PFSK-1 (cell line): Measurements from ENCODE around the gene CACUL1.

Source experiments
- FOXP2 ChIP-seq: optimal IDR thresholded peaks from 2 replicates; pipeline ENCODE3; 2011; ENCODE audit warnings: borderline replicate concordance, control low read depth, inconsistent platforms; ENCODE audit not compliant: insufficient read depth; ENCODE audit errors: extremely low read length, extremely low read depth
- POLR2AphosphoS5 ChIP-seq: IDR thresholded peaks from 2 replicates; pipeline ENCODE4 v1.6.1; 2012; ENCODE audit warnings: low read depth, mild to moderate bottlenecking, control low read depth, low read length, moderate library complexity
- SIN3A ChIP-seq: IDR thresholded peaks from 2 replicates; pipeline ENCODE4 v1.6.1; 2012; ENCODE audit warnings: mild to moderate bottlenecking, low read length, moderate library complexity, borderline replicate concordance; ENCODE audit not compliant: insufficient read depth
- TAF1 ChIP-seq: IDR thresholded peaks from 2 replicates; pipeline ENCODE4 v1.6.1; 2012; ENCODE audit warnings: low read length, control low read depth, borderline replicate concordance; ENCODE audit not compliant: insufficient read depth
- TF ChIP-seq, protein P1 (sequence below), 2 experiments: IDR thresholded peaks; 2 replicates each; pipeline versions ENCODE4 v1.6.1 to v1.8.0; 2011 to 2012; ENCODE audit warnings: low read depth in 2 of 2, low read length in 2 of 2, control low read depth in 1 of 2, inconsistent platforms in 1 of 2, mild to moderate bottlenecking in 1 of 2, moderate library complexity in 1 of 2; ENCODE audit not compliant: insufficient read depth in 1 of 2

The CACUL1 gene

DNA sequence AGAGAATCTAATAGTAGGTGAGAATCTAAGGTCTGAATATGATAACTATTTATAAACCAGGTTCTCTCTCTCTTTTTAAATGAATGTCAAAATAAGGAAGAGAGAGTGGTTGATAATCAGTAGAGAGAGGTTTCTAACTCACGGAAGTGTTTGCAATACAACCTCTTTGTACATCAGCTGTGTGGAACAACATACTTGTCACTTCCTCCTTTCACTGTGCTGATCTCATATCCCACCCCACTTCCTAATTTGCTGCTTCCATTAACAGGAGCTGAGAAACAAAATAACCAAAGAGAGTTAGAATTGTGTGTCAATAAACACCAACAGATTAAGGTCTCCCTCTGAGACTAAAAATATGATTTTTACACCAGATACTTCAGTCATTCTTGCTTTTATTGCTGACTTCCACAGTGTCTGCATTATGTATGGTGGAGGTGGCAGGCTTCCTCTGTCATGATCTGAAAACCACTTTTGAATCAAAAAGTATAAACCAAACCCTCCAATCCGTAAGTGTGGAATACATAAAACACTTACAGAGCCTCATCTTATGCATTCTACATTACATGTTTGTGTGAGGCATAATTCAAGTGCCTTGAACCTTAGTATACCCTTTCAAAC is 25.0 kb downstream of the CACUL1 start:
- TF ChIP-seq, protein P1, sequence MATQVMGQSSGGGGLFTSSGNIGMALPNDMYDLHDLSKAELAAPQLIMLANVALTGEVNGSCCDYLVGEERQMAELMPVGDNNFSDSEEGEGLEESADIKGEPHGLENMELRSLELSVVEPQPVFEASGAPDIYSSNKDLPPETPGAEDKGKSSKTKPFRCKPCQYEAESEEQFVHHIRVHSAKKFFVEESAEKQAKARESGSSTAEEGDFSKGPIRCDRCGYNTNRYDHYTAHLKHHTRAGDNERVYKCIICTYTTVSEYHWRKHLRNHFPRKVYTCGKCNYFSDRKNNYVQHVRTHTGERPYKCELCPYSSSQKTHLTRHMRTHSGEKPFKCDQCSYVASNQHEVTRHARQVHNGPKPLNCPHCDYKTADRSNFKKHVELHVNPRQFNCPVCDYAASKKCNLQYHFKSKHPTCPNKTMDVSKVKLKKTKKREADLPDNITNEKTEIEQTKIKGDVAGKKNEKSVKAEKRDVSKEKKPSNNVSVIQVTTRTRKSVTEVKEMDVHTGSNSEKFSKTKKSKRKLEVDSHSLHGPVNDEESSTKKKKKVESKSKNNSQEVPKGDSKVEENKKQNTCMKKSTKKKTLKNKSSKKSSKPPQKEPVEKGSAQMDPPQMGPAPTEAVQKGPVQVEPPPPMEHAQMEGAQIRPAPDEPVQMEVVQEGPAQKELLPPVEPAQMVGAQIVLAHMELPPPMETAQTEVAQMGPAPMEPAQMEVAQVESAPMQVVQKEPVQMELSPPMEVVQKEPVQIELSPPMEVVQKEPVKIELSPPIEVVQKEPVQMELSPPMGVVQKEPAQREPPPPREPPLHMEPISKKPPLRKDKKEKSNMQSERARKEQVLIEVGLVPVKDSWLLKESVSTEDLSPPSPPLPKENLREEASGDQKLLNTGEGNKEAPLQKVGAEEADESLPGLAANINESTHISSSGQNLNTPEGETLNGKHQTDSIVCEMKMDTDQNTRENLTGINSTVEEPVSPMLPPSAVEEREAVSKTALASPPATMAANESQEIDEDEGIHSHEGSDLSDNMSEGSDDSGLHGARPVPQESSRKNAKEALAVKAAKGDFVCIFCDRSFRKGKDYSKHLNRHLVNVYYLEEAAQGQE (IDR thresholded peaks at IDR 0.05; ENCODE audit: insufficient read depth in 1 of 2, low read depth in 2 of 2, low read length in 2 of 2) = no peak
- TF ChIP-seq POLR2AphosphoS5 (no peak), SIN3A (no peak; the same call in 1 of the 2 replicates), FOXP2 (no peak)

DNA sequence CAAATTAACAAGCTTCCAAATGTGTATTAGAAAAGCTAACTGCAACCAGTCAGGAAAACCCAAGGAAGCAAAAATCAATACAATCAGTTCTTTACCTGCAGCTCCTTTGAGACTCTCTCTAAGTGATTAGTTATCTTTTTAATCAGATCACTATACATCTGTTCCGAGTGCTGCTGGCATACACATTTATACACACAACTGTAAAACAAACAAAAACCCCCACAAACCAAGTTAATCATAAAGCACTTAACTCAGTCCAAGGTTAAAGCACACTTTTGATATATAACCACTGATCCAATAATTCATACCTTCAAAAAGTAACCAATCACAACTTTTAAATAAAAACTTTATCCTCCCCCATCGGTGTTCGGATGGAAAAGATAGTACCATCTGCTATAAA is 25.6 kb downstream of the CACUL1 start:
- no peak for TF ChIP-seq SIN3A
- no peak for TF ChIP-seq FOXP2
- TF ChIP-seq POLR2AphosphoS5 = no peak
- no peak for TF ChIP-seq TAF1
- TF ChIP-seq, protein P1 (IDR thresholded peaks at IDR 0.05; ENCODE audit: insufficient read depth in 1 of 2, low read depth in 2 of 2, low read length in 2 of 2) = no peak

DNA sequence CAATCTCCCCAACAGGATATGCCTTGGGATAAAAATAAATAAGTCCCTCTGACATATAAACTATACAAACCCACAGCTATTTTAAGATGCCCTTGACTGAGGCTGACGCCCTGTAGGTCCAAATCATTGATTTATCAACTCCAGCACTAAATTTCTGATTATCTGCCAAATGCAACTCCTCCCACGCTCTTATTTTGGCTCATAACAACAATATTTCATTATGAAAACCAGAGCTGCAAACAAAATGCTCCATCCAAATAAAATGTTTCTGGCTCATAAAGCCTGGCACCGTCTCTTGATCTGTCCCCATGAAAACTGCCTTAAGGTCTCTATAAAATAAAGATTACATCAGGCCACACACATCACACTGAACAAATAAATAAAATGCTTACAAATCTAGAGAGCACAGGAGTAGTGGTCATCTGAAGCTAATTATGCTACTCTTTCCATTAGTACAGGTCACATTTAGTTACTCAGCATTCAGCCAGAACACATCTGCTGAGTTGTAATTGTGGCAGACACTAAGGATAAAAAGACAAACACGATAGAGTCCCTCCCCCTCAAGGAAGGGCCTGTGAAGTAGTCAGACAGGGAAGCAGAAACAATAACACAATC is 28.8 kb downstream of the CACUL1 start:
- TF ChIP-seq, protein P1 (IDR thresholded peaks at IDR 0.05; ENCODE audit: insufficient read depth in 1 of 2, low read depth in 2 of 2, low read length in 2 of 2) = no peak
- TF ChIP-seq SIN3A (no peak), POLR2AphosphoS5 (no peak), FOXP2 (no peak), TAF1 (no peak)

DNA sequence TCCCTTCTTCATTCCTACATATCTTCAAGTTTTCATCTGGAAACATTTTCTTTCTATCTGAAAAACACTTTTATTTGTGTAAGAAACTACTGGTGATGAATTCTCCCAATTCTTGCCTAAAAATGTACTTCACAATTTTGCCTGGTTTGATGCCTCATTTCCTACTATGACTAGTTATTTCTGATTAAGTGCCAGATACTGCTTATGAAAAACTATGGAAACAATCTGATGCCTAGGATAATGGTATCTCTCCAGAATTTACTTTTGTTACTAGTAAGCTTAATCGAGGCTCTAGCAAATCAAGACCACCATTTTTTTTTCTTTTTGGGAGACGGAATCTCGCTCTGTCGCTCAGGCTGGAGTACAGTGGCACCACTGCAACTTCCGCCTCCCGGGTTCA is 31.3 kb downstream of the CACUL1 start:
- TF ChIP-seq POLR2AphosphoS5 = no peak
- no peak for TF ChIP-seq SIN3A
- TF ChIP-seq FOXP2 = no peak
- no peak for TF ChIP-seq TAF1
- TF ChIP-seq, protein P1 (IDR thresholded peaks at IDR 0.05; ENCODE audit: insufficient read depth in 1 of 2, low read depth in 2 of 2, low read length in 2 of 2) = no peak

DNA sequence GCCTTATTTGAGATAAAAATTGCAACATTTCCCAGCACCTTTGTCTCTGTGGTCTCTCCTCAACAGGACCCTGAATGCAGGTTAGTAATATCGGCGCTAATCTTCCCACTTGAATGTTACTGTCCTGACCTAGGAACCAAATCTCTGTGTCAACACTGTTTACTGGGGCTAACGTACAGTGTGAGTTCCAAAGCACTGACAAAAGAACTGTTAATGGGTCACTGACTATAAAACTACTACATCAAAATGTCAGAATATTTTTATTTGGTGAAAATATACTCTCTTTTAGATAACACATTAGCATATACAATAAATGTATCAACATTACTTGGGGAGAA is 33.3 kb downstream of the CACUL1 start:
- TF ChIP-seq POLR2AphosphoS5 = no peak
